Spleen (tissue), 7 donors: ENCODE data around the gene SMIM27.

Experiments
- CTCF ChIP-seq, 11 experiments: fragments of 200-600 bp in 7 of 11; fragments of 450-650 bp in 4 of 11; sonication (generic) in 4 of 11; IDR thresholded peaks in 8 of 11; conservative IDR thresholded peaks in 3 of 11; 1 replicate in 7 of 11; 2 replicates in 4 of 11; pipeline versions ENCODE4 v1.4.0 to v1.8.0; 2016 to 2021; ENCODE audit warnings: antibody characterized with exemption in 11 of 11, inconsistent platforms in 4 of 11, mild to moderate bottlenecking in 1 of 11
- POLR2A ChIP-seq, 3 donors: fragments of 450-650 bp; IDR thresholded peaks; one replicate each; pipeline ENCODE4 v1.5.1; 2017; ENCODE audit warnings: antibody characterized with exemption in 3 of 3, mild to moderate bottlenecking in 1 of 3
- donor health status: DM: no; HTN: no; CAD: no; lungs with moderate emphysema.
- donor health status: DM: no; HTN: no; CAD: no.
- donor health status: DM: no; HTN: no; CAD: no.

GRCh38 chr9:32584784-32585183 is 32.7 kb downstream of the SMIM27 start:
- TF ChIP-seq CTCF (IDR thresholded peaks at IDR 0.05 in 8 of 11, conservative IDR thresholded peaks at IDR 0.05 in 3 of 11) (no peak), POLR2A (IDR thresholded peaks at IDR 0.05) (no peak)
